ENCODE results near the gene RABGAP1L. TPM values are rescaled to one million over a fixed set of nuclear protein-coding genes. Genes with fewer than 3 reads are reported as not detected.

RABGAP1L gene
- polyA plus RNA-seq, 3 donors: 35.2 to 75.3 (median 63.3) TPM

GRCh38 chr1:174676856-174677255, 517.5 kb downstream of the RABGAP1L start:
- Mint-ChIP-seq H3K4me1 (no peaks in the 10 kb centered on the region), H3K36me3 (no peaks in the 10 kb centered on the region), H3K27ac (no peak overlapping the region), H3K9me3 (peaks cover 0 to 6% (median 3%) of the 10 kb centered on the region in 7 donors), H3K27me3 (ENCODE audit: low read depth in 3 of 3) (no peaks in the 10 kb centered on the region), H3K4me3 (no peak overlapping the region)
- Histone ChIP-seq H3K9ac (ENCODE audit: insufficient read depth, low read length, poor library complexity, severe bottlenecking) (no peak overlapping the region), H3K27me3 (ENCODE audit: control insufficient read depth in 2 of 2, insufficient read depth in 2 of 2, low read length in 2 of 2) (no peaks in the 10 kb centered on the region), H3K9me3 (replicated peaks in 1 of 2; ENCODE audit: control insufficient read depth in 1 of 2, insufficient read depth in 1 of 2, low read length in 2 of 2) (no peaks in the 10 kb centered on the region), H3K36me3 (replicated peaks in 1 of 2; ENCODE audit: control insufficient read depth in 1 of 2, insufficient read depth in 2 of 2, low read length in 2 of 2) (no peaks in the 10 kb centered on the region), H2AFZ (ENCODE audit: insufficient read depth, low read depth, low read length, poor library complexity, severe bottlenecking) (no peak overlapping the region), H3K4me2 (replicated peaks; ENCODE audit: extremely low read depth, low read length, poor library complexity, severe bottlenecking) (no peak overlapping the region), H4K20me1 (ENCODE audit: insufficient read depth, low read length) (no peaks in the 10 kb centered on the region), H3K79me2 (ENCODE audit: insufficient read depth, low read length) (no peaks in the 10 kb centered on the region), H3K27ac (ENCODE audit: low read depth in 1 of 2, low read length in 2 of 2) (no peak overlapping the region), H3K4me3 (replicated peaks in 1 of 3; ENCODE audit: low read depth in 2 of 3, low read length in 3 of 3) (no peak overlapping the region), H3K4me1 (ENCODE audit: control insufficient read depth in 1 of 2, insufficient read depth in 2 of 2, low read length in 2 of 2) (no peaks in the 10 kb centered on the region)
- DNase-seq: no peak
- WGBS (ENCODE audit: insufficient coverage): no CpG with 5 or more reads among the region's 3 CpGs
- TF ChIP-seq, protein P1, sequence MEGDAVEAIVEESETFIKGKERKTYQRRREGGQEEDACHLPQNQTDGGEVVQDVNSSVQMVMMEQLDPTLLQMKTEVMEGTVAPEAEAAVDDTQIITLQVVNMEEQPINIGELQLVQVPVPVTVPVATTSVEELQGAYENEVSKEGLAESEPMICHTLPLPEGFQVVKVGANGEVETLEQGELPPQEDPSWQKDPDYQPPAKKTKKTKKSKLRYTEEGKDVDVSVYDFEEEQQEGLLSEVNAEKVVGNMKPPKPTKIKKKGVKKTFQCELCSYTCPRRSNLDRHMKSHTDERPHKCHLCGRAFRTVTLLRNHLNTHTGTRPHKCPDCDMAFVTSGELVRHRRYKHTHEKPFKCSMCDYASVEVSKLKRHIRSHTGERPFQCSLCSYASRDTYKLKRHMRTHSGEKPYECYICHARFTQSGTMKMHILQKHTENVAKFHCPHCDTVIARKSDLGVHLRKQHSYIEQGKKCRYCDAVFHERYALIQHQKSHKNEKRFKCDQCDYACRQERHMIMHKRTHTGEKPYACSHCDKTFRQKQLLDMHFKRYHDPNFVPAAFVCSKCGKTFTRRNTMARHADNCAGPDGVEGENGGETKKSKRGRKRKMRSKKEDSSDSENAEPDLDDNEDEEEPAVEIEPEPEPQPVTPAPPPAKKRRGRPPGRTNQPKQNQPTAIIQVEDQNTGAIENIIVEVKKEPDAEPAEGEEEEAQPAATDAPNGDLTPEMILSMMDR (IDR thresholded peaks at IDR 0.05): no peak
- intact Hi-C loops (cut with micrococcal nuclease): no loop called here

- Mint-ChIP-seq H3K27me3 (ENCODE audit: low read depth in 3 of 3) (no peaks in the 10 kb centered on the region), H3K9me3 (peaks cover 0 to 4% (median 0%) of the 10 kb centered on the region in 7 donors), H3K36me3 (no peaks in the 10 kb centered on the region), H3K4me1 (no peaks in the 10 kb centered on the region), H3K4me3 (no peak overlapping the region), H3K27ac (no peak overlapping the region)
- H3K4me3 ChIP-seq (replicated peaks in 1 of 3; ENCODE audit: low read depth in 2 of 3, low read length in 3 of 3): no peak overlapping the region
- TF ChIP-seq, protein P1 (IDR thresholded peaks at IDR 0.05): no peak
- H4K20me1 ChIP-seq (ENCODE audit: insufficient read depth, low read length): no peaks in the 10 kb centered on the region
- intact Hi-C loops (cut with micrococcal nuclease): no loop called here
- H3K36me3 ChIP-seq (replicated peaks in 1 of 2; ENCODE audit: control insufficient read depth in 1 of 2, insufficient read depth in 2 of 2, low read length in 2 of 2): no peaks in the 10 kb centered on the region
- no peaks in the 10 kb centered on the region for H3K9me3 ChIP-seq (replicated peaks in 1 of 2; ENCODE audit: control insufficient read depth in 1 of 2, insufficient read depth in 1 of 2, low read length in 2 of 2)
- 97% methylated on average over 6 of the region's 7 CpGs for WGBS (ENCODE audit: insufficient coverage)
- no peak overlapping the region for H3K9ac ChIP-seq (ENCODE audit: insufficient read depth, low read length, poor library complexity, severe bottlenecking)
- H3K27me3 ChIP-seq (ENCODE audit: control insufficient read depth in 2 of 2, insufficient read depth in 2 of 2, low read length in 2 of 2): no peaks in the 10 kb centered on the region
- DNase-seq: no peak
- no peak overlapping the region for H3K27ac ChIP-seq (ENCODE audit: low read depth in 1 of 2, low read length in 2 of 2)
- H3K4me2 ChIP-seq (replicated peaks; ENCODE audit: extremely low read depth, low read length, poor library complexity, severe bottlenecking): no peak overlapping the region
- H2AFZ ChIP-seq (ENCODE audit: insufficient read depth, low read depth, low read length, poor library complexity, severe bottlenecking): no peak overlapping the region
- H3K4me1 ChIP-seq (ENCODE audit: control insufficient read depth in 1 of 2, insufficient read depth in 2 of 2, low read length in 2 of 2): no peaks in the 10 kb centered on the region
- H3K79me2 ChIP-seq (ENCODE audit: insufficient read depth, low read length): no peaks in the 10 kb centered on the region
Measured at GRCh38 chr1:174678657-174679056, 519.3 kb downstream of the RABGAP1L start.

All from CD14-positive monocyte (primary cell).